HG03571 (cell line): ENCODE measurements around the gene RNF213.
"Not testable (repeated sequence)": the region's sequence is repeated elsewhere in the genome, so short reads cannot be mapped to it uniquely, and the experiment has no call there.

Experiments used
- ATAC-seq: cut with Tn5 transposase; IDR thresholded peaks from one replicate; pipeline ENCODE4 v1.9.1; 2021; ENCODE audit not compliant: unreplicated experiment

The RNF213 gene

DNA sequence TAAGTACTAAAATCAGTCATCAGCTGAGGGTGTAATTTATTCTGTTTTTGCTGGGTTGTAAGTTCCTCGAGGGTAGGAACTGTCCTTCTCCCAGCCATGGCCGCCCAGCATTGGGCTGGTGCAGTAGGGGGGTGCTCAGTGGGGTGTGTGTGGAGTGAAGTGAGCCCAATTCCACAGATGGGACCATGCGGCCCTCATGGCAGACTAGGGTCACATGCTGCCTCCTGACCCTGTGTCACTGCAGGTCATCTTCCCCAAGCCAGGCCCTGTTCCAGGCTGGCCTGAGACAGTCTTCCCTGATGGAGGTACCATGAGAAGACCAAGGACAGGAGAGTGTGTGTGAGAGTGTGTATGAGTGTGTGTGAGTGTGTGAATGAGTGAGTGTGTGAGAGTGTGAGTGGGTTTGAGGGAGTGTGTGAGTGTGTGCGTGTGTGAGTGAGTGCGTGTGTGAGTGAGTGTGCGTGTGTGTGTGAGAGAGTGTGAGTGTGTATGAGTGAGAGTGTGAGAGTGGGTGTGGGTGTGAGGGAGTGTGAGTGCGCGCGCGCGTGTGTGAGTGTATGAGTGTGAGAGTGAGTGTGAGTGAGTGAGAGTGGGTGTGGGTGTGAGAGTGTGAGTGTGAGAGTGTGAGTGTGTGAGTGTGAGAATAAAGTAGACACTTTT, 36.7 kb upstream of the RNF213 start:
- no peak for ATAC-seq

DNA sequence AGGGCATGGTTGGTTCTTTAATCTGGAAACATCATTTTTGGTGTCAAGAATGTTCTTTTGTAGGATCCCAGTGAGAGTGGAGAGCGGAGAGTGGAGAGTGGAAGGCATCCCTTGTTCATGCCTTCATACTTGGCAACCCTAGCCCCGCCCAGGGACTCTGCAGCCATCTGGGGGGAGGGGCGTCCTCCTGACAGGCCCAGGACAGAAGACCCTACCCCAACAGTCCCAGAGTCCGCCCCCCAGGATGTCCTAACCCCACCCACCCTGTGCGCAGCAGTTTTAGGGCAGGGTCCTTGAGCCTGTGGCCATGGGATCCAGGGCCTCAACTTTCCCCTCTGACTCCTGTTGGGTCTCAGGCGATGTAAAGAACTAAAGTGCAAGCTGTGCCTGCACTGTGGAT, 36.0 kb upstream of the RNF213 start:
- ATAC-seq: no peak

GRCh38 chr17:80225230-80225629, 35.4 kb upstream of the RNF213 start:
- no peak for ATAC-seq

- no peak for ATAC-seq
Observed at GRCh38 chr17:80227156-80227555, 33.5 kb upstream of the RNF213 start.

DNA sequence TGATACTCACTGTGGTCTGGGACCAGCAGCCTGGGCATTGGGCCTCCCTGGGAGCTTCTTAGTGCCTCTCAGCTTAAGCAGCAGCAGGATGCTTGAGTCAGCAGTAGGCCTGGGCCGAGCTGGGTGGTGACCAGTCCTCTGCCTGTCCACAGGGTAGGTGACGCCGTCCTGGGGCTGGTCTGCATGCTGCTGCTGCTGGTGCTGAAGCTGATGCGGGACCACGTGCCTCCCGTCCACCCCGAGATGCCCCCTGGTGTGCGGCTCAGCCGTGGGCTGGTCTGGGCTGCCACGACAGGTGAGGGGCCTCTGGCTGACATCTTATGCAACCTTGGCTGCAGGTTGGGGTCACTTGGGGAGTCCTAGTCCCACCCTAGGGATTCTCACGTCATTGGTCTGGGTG, 33.0 kb upstream of the RNF213 start:
- no peak for ATAC-seq

DNA sequence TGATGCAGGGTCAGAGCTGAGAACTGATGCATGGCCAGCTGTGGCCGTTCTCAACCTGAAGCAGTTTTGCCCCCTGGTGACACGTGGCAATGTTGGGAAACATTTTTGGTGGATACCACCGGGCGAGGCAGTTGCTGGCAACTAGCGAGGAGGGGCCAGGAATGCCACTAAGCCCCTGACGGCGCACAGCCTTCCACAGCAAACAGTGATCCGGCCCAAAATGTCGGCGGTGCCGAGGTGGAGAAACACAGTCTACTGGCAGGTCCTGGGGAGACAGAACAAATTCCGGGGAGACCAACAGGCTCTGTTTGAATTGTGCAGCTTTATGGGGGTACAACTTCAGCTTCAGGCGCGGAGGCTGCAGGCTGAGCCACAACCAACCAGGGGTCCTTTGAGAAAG, 32.2 kb upstream of the RNF213 start:
- ATAC-seq: no peak

- ATAC-seq: no peak
Observed at GRCh38 chr17:80229011-80229410, 31.6 kb upstream of the RNF213 start.

- ATAC-seq: no peak
Observed at GRCh38 chr17:80232438-80232837, 28.2 kb upstream of the RNF213 start.

DNA sequence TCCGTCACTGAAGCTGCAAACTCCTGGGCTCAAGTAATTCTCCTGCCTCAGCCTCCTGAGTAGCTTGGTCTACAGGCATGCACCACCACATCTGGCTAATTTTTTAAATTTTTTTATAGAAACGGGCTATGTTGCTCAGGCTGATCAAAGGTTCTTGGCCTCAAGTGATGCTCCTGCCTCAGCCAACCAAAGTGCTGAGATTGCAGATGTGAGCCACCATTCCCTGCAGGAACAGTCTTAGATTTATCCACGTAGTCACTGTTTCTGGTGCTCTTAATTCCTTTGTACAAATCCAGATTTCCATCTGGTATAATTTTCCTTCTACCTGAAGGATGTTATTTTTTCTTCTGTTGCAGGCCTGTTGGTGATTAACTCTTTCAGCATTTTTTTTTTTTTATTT, 27.4 kb upstream of the RNF213 start:
- no peak for ATAC-seq

DNA sequence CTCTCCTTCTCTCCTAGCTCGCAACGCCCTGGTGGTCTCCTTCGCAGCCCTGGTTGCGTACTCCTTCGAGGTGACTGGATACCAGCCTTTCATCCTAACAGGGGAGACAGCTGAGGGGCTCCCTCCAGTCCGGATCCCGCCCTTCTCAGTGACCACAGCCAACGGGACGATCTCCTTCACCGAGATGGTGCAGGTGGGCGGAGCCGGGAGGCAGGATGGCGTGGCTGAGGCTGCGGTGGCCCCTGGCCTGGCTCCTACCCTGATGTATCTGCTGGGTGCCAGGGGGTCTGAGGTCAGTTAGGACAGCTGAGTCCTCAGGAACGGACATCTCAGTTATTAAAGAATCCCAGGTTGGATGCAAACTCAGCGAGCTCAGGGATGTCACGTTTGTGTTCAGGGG, 23.7 kb upstream of the RNF213 start:
- ATAC-seq: no peak

DNA sequence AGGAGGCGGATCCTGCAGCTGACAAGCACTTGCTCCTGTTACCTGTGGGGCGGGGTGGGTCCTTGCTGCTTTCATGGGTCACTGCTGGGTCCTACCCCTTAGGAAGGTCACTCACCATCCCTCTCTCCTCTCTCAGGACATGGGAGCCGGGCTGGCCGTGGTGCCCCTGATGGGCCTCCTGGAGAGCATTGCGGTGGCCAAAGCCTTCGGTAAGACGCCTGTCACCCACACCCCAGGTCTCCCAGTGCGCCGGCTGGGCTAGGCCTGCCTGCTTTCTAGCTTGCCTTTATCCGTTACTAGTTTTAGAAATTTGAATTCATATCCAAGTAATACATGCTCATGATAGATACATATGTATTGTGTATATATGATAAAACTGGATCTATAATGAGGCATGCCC, 23.3 kb upstream of the RNF213 start:
- no peak for ATAC-seq

- no peak for ATAC-seq
Observed at GRCh38 chr17:80242505-80242904, 18.1 kb upstream of the RNF213 start.

GRCh38 chr17:80243526-80244433, 16.9 kb upstream of the RNF213 start:
- ATAC-seq: no peak

- not testable (repeated sequence) for ATAC-seq
Observed at GRCh38 chr17:80244448-80244847, 16.2 kb upstream of the RNF213 start.

GRCh38 chr17:80244871-80245509, 15.7 kb upstream of the RNF213 start:
- ATAC-seq: no peak

DNA sequence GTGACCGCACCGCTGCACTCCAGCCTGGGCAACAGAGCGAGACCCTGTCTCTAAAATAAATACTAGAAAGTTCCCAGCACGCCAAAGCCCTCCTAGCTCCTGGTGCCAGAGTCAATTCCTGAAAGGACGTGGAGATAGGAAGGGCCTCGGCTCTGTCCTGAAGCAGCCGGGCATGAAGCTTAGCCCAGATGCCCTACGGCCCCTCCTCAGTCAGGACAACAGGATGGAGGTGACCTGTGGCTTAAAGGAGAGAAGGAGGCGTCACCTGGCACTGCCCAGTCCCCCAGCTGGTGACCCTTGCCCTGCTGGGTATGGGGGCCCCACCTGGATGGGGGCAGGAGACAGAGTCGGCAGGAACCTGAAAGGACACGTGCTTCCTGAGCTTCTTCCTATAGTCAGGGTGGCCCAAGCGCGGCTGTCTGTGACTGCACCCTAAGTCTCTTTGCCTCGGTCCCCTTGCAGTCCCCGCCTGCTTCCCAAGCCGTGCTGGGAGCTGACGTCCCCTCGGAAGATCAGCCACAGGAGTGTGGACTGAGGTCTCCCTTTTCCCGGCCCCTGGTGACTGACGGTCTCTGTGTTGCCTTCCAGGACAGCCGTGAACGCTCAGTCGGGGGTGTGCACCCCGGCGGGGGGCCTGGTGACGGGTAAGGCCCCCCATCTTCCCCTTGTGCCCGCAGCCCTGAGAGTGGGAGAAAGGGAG, 14.9 kb upstream of the RNF213 start:
- no peak for ATAC-seq

DNA sequence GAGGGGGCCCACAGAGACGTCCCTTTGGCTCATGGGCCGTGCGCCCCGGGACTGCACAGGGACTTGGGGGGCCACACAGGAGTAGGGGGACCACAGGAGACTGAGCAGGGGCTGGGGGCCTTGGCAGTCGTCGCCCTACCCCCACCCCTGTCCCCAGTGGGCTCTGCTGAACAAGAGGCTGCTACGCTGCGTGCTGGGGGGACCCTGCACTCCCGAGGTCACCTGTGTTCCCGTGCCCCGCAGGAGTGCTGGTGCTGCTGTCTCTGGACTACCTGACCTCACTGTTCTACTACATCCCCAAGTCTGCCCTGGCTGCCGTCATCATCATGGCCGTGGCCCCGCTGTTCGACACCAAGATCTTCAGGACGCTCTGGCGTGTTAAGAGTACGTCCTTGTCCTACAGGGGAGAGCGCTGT, 14.4 kb upstream of the RNF213 start:
- ATAC-seq: no peak

- no peak for ATAC-seq
Observed at GRCh38 chr17:80246726-80247125, 13.9 kb upstream of the RNF213 start.

DNA sequence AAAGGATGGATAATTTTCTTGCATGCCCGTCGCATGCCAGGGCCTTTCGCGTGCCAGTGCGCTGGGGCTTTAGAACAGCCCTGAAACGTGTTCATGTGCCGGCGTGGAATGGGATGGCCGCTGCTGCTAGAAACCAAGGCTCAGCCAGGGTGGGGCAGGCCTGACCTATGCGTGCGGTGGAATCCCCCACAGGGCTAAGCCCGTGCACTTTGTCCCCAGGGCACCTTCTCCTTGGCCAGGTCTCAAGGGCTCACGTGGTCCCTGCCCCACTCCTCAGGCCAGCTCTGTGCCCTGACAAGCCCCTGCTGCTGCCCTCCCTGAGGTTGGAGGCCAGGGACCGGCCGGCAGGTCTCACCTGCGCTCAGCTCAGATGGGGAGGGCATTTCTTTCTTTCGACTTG, 13.1 kb upstream of the RNF213 start:
- no peak for ATAC-seq

GRCh38 chr17:80248001-80248893, 12.4 kb upstream of the RNF213 start:
- ATAC-seq: no peak
